Calu3 (cell line): Measurements from ENCODE around the gene PNPLA1. TPM values are rescaled to one million over a fixed set of nuclear protein-coding genes. Genes with fewer than 3 reads are reported as not detected.

Source experiments
- BruUV-seq: library from RNA; stranded (reverse); fragments of 400-500 nt; replicated peaks from 2 replicates; lab custom pipeline; 2021; lab: Mats Ljungman, UMichigan
- CTCF ChIA-PET: fragments of 300-600 bp; sonication (Branson Sonifier 250); formaldehyde crosslinking; loops from one replicate; lab custom pipeline; 2022; ENCODE audit warnings: antibody characterized with exemption; lab: Charles Lee
- DNase-seq: peaks from one replicate; pipeline ENCODE4 v3.0.0; 2022
- H3K27ac Mint-ChIP-seq: one replicate; pipeline ENCODE4 v1.8.0; 2022; ENCODE audit warnings: mixed read lengths; ENCODE audit not compliant: unreplicated experiment
- H3K27me3 Mint-ChIP-seq: one replicate; pipeline ENCODE4 v1.8.0; 2022; ENCODE audit warnings: mixed read lengths; ENCODE audit not compliant: unreplicated experiment
- H3K36me3 Mint-ChIP-seq: one replicate; pipeline ENCODE4 v1.8.0; 2022; ENCODE audit warnings: mild to moderate bottlenecking, moderate library complexity, mixed read lengths; ENCODE audit not compliant: insufficient read depth, unreplicated experiment
- H3K4me1 Mint-ChIP-seq: one replicate; pipeline ENCODE4 v1.8.0; 2022; ENCODE audit warnings: mild to moderate bottlenecking, low read depth, mixed read lengths; ENCODE audit not compliant: unreplicated experiment
- H3K4me3 Mint-ChIP-seq: one replicate; pipeline ENCODE4 v1.8.0; 2022; ENCODE audit warnings: mild to moderate bottlenecking, low read depth, moderate library complexity, mixed read lengths; ENCODE audit not compliant: unreplicated experiment
- H3K9me3 Mint-ChIP-seq: one replicate; pipeline ENCODE4 v1.8.0; 2022; ENCODE audit warnings: low read depth, mixed read lengths; ENCODE audit not compliant: unreplicated experiment
- CTCF ChIP-seq: fragments of 200-600 bp; IDR thresholded peaks from one replicate; pipeline ENCODE4 v1.8.0; 2022; ENCODE audit warnings: antibody characterized with exemption; ENCODE audit not compliant: unreplicated experiment
- intact Hi-C: fragments of 100-400 bp; cut with micrococcal nuclease; formaldehyde crosslinking; loops from one replicate; pipeline ENCODE4 v1.10.0; 2022; ENCODE audit not compliant: unreplicated experiment
- total RNA-seq: library from RNA; stranded (reverse); gene quantifications from 2 replicates; pipeline ENCODE4 v1.2.3, GENCODE V29; 2022

The PNPLA1 gene
- total RNA-seq, 1 experiment from 2014 or later, result 0.19 TPM

GRCh38 chr6:36324715-36325114, 54.9 kb downstream of the PNPLA1 start:
- peaks cover 48% of the 10 kb centered on the region for H3K27me3 Mint-ChIP-seq

GRCh38 chr6:36326356-36326995, 56.6 kb downstream of the PNPLA1 start:
- intact Hi-C loops, result no loop called here
- H3K4me3 Mint-ChIP-seq, result no peak overlapping the region
- peaks cover 53% of the 10 kb centered on the region for H3K27me3 Mint-ChIP-seq

More at GRCh38 chr6:36324715-36325114, 54.9 kb downstream of the PNPLA1 start:
- intact Hi-C loops, result no loop called here
- no peaks in the 10 kb centered on the region for H3K36me3 Mint-ChIP-seq
- H3K4me1 Mint-ChIP-seq, result peaks cover 9% of the 10 kb centered on the region
- no peak overlapping the region for H3K4me3 Mint-ChIP-seq
- no TSS peak for BruUV-seq
- CTCF ChIA-PET, result interaction anchor here (0.5 kb wide), 1 partner anchor 823 kb away, joined by 5 read pairs; no protein-coding TSS in a partner anchor
- DNase-seq, result no peak
- no peaks in the 10 kb centered on the region for H3K9me3 Mint-ChIP-seq
- no peak overlapping the region for H3K27ac Mint-ChIP-seq
- TF ChIP-seq CTCF, result no peak

DNA sequence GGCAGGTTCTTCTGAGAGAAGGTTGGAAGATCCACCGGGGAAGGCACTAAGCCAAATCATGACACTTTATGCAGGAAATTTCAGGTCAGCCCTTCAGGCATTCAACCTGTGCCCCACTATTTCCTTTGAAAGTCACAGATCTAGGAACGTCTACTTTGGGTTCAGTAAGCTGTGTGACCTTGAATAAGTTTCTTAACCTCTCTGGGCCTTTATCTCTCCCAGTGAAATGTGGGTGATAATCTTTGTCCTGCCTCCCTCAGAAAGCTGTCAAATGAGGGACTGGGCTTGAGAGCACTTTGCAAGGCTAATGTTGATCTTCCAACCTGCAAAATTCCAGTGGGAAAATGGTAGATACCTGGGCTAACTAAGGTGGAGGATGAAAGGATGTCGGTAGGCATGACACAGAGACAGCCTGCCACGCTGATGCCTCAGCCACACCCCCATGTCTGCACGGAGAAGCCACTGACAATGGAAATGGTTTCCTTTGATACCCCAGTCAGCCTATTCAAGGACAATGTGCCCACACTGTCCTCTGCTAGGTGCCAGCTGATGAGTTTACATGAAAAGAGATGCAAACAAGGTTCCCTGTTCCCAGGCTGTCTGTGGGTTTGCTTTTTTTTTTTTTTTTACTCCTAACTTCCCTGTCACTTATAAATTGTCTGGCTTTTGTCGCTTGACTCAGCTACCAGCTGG, 57.5 kb downstream of the PNPLA1 start:
- intact Hi-C loops, result no loop called here
- H3K27me3 Mint-ChIP-seq, result peaks cover 55% of the 10 kb centered on the region
- no peak for TF ChIP-seq CTCF
- H3K36me3 Mint-ChIP-seq, result no peaks in the 10 kb centered on the region
- no peaks in the 10 kb centered on the region for H3K9me3 Mint-ChIP-seq
- H3K4me3 Mint-ChIP-seq, result no peak overlapping the region
- CTCF ChIA-PET, result no interaction called here
- H3K27ac Mint-ChIP-seq, result no peak overlapping the region
- no peak for DNase-seq
- H3K4me1 Mint-ChIP-seq, result no peaks in the 10 kb centered on the region
- no TSS peak for BruUV-seq

More at GRCh38 chr6:36326356-36326995, 56.6 kb downstream of the PNPLA1 start:
- Mint-ChIP-seq H3K4me1 (no peaks in the 10 kb centered on the region), H3K27ac (no peak overlapping the region), H3K36me3 (no peaks in the 10 kb centered on the region), H3K9me3 (no peaks in the 10 kb centered on the region)
- BruUV-seq, result no TSS peak
- CTCF ChIA-PET, result interaction anchor here (0.6 kb wide), 2 partner anchors 32 to 254 kb away, joined by 3 read pairs; no protein-coding TSS in a partner anchor
- no peak for DNase-seq
- TF ChIP-seq CTCF, result no peak

- no peak overlapping the region for H3K4me3 Mint-ChIP-seq
- intact Hi-C loops, result no loop called here
- DNase-seq, result no peak
- no peak for TF ChIP-seq CTCF
- no peaks in the 10 kb centered on the region for H3K9me3 Mint-ChIP-seq
- no peaks in the 10 kb centered on the region for H3K4me1 Mint-ChIP-seq
- H3K27me3 Mint-ChIP-seq, result peaks cover 60% of the 10 kb centered on the region
- no TSS peak for BruUV-seq
- CTCF ChIA-PET, result no interaction called here
- H3K27ac Mint-ChIP-seq, result no peak overlapping the region
- H3K36me3 Mint-ChIP-seq, result no peaks in the 10 kb centered on the region
These were observed 58.0 kb downstream of the PNPLA1 start for GRCh38 chr6:36327919-36328236.
